GM13977 (cell line): ENCODE results near the gene ERBB4.
"Not testable (repeated sequence)": the region's sequence is repeated elsewhere in the genome, so short reads cannot be mapped to it uniquely, and the experiment has no call there.

Source experiments
- DNase-seq: peaks from one replicate; pipeline ENCODE4 v3.0.0; 2012; ENCODE audit warnings: low spot score
- in situ Hi-C: fragments of 300-500 bp; cut with MboI; formaldehyde crosslinking; loops from one replicate; pipeline ENCODE4 v1.12.0; 2022; ENCODE audit warnings: low sequenced_read_pairs, low pct_unique_long_range_greater_than_20kb, mixed read lengths, inconsistent platforms; ENCODE audit not compliant: unreplicated experiment
- TF ChIP-seq, protein P1 (sequence below): IDR thresholded peaks from 2 replicates; pipeline ENCODE4 v1.5.1; 2012; ENCODE audit warnings: mild to moderate bottlenecking, control low read depth; ENCODE audit not compliant: insufficient read depth; ENCODE audit errors: extremely low read depth, missing control alignments

ERBB4 gene

DNA sequence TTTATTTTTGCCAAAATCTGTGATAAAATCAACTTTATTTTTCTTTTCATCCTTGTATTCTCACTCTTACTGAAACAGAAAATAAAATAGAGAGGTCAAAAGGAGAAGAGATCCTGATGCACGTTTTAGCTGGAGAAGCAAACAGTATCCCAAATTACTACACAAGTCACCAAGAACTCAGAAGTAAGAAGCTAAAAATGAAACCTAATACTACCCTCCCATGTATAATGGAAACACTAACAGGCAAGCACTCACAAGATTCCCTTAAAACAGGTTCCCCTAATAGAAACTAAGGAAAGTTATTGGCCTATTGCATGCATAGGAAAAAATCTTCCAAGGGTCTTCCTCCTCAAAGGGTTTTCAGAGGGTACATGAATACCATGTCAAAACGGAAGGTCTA is 927.0 kb downstream of the ERBB4 start:
- in situ Hi-C loops: no loop called here

DNA sequence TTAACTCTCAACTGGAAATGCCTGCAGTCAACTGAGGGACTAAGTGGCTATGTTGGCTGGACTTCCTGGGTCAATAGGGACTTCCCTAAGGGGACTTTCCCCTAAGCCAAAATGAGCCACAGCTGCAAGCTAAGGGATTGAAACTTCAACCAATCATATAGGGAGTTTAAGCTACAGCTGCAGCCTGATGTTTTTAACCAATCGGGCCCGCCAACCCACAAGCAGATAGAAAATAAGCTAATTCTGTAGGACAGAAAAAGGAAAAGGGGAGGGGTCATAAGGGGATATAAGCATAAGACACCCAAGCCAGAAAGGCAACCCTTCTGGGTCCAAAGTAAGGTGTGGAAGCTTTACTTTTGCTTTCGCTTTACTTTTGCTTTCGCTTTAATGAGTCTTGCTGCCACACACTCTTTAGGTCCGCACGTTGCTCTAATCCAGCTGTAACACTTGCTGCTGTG is 927.5 kb downstream of the ERBB4 start:
- no peak for DNase-seq
- TF ChIP-seq, protein P1, sequence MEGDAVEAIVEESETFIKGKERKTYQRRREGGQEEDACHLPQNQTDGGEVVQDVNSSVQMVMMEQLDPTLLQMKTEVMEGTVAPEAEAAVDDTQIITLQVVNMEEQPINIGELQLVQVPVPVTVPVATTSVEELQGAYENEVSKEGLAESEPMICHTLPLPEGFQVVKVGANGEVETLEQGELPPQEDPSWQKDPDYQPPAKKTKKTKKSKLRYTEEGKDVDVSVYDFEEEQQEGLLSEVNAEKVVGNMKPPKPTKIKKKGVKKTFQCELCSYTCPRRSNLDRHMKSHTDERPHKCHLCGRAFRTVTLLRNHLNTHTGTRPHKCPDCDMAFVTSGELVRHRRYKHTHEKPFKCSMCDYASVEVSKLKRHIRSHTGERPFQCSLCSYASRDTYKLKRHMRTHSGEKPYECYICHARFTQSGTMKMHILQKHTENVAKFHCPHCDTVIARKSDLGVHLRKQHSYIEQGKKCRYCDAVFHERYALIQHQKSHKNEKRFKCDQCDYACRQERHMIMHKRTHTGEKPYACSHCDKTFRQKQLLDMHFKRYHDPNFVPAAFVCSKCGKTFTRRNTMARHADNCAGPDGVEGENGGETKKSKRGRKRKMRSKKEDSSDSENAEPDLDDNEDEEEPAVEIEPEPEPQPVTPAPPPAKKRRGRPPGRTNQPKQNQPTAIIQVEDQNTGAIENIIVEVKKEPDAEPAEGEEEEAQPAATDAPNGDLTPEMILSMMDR: no peak
- in situ Hi-C loops: no loop called here

More for the DNA sequence above, 927.0 kb downstream of the ERBB4 start:
- TF ChIP-seq, protein P1: no peak
- no peak for DNase-seq

DNA sequence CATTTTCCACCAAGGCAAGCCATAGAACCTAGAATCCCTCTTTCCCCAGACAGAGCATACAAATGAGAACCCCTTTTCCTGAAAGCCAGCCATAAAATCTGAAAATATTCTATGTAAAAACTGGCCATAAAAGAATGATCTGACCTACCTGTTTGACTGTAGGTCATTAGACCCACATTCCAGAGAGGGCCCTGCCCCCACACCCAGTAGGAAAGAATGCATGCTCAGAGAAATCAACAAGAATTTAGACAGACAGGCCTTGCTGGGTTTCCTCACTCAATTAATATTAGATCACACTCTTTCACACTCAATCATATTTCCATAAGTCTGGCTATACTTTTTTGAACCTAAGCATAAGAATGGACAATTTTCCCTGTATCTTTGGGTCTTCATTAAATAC is 929.5 kb downstream of the ERBB4 start:
- TF ChIP-seq, protein P1: no peak

DNA sequence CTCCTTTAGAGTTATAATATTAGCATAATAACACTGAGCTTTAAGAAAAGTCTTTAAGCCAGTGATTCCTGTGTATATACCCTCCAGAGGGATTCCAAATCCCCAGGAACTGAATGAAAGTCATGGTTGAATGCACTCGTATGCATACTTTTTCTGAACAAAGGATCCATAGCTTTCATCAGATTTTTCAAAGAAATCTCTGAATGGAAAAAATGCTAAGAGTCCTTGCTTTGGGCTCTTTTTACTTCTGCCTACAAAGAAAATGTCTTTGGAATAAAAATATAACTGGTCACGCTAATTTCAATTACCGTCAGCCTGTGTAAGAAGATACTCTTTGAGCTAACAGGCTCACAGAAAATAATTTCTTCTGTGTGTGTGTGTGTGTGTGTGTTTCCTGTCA is 939.5 kb downstream of the ERBB4 start:
- TF ChIP-seq, protein P1: no peak
- in situ Hi-C loops: no loop called here
- no peak for DNase-seq

More for the DNA sequence above, 929.5 kb downstream of the ERBB4 start:
- in situ Hi-C loops: no loop called here
- no peak for DNase-seq

DNA sequence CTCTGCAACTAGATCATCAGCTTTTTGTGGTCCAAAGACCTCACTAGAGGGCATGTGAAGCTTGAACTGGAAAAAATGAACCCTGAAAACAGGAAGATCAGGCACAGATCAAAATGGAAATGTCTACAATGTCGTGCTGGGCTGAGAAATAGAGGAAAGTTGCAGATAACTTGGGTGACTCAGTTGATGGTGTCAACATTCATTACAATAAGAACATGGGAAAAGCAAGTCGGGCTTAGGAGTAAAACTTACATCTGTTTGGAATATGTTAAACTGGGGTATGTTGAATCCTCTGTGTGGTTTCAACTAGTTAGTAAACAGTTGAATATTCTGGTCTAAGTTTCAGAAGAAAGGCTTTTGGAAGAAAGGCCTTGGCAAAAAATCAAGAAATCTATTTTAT is 940.4 kb downstream of the ERBB4 start:
- DNase-seq: no peak
- TF ChIP-seq, protein P1: no peak
- in situ Hi-C loops: no loop called here

DNA sequence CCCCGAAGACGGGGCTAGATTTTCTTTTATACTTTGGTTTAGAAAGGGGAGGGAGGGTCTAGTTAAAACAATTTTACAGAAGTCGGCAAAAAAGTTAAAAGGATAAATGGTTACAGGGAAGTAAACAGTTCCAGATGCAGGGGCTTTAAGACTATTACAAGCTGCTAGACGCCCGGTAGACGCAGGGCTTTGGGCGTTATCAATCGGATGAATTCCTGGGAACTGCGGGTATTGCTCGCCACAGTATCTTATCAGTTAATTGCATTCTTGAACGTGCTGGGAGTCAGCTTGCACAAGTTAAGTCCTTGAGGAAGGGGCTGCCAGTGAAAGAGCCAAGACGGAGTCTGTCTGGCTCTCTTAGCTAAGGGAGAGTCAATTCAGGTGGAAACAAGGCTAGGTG is 946.6 kb downstream of the ERBB4 start:
- in situ Hi-C loops, DNase-seq: not testable (repeated sequence)

DNA sequence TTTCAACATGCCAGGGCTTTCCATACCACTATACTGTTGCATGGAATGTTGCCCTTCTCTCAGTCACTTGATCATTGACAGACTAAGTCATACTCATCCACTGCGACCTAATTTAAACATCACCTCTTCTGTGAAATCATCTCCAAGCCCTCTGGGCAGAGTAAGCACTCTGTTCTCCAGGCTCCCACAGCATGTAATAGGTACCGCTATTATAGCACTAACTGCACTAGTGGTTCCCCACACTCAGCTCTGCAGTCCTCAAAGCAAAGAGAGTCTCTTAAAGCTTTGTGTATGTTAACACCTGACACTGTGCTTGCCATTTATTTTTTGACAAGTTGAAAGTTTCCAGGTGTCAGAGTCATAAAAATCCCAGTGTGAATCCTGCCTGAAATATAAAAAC is 947.2 kb downstream of the ERBB4 start:
- no peak for DNase-seq
- TF ChIP-seq, protein P1: no peak
- in situ Hi-C loops: no loop called here
